Lower lobe of right lung (tissue), 2 donors: ENCODE data around the gene ANO2. TPM values are rescaled to one million over a fixed set of nuclear protein-coding genes. Genes with fewer than 3 reads are reported as not detected.

Experiments
- ATAC-seq, 2 donors: fragments of 200-7000 bp; cut with Tn5 transposase; one replicate each; pipeline ENCODE4 v1.9.1; 2020 to 2022; ENCODE audit warnings: mild to moderate bottlenecking in 2 of 2, moderate library complexity in 2 of 2
- DNase-seq: peaks from one replicate; pipeline ENCODE4 v3.0.0-alpha.2; 2020
- H3K27ac ChIP-seq: fragments of 200-600 bp; one replicate; pipeline ENCODE4 v1.8.0; 2022
- H3K27me3 ChIP-seq: fragments of 200-600 bp; one replicate; pipeline ENCODE4 v1.8.0; 2022; ENCODE audit warnings: low read depth
- H3K36me3 ChIP-seq: fragments of 200-600 bp; one replicate; pipeline ENCODE4 v1.8.0; 2022; ENCODE audit warnings: mild to moderate bottlenecking
- H3K4me1 ChIP-seq: fragments of 200-600 bp; one replicate; pipeline ENCODE4 v1.8.0; 2022
- H3K4me3 ChIP-seq: fragments of 200-600 bp; one replicate; pipeline ENCODE4 v1.8.0; 2022; ENCODE audit warnings: mild to moderate bottlenecking
- H3K9me3 ChIP-seq: fragments of 200-600 bp; one replicate; pipeline ENCODE4 v1.8.0; 2022
- CTCF ChIP-seq: fragments of 200-600 bp; IDR thresholded peaks from one replicate; pipeline ENCODE4 v1.8.0; 2022; ENCODE audit warnings: antibody characterized with exemption, mild to moderate bottlenecking
- intact Hi-C: fragments of 100-400 bp; cut with DNase I; formaldehyde crosslinking; loops from one replicate; pipeline ENCODE4 v1.11.0; 2022
- total RNA-seq: library from RNA; stranded (reverse); fragmentation: NEBNext Ultra II Directional; extraction: Animal tissue kit (Norgen Biotek cat#: 25700); gene quantifications from one replicate; pipeline ENCODE4 v1.2.1, GENCODE V29; 2021
- donor health status: DM: no; HTN: yes; CAD: no; lungs with severe emphysema.

ANO2 gene
- total RNA-seq, 1 donor from 2014 or later = 22.2 TPM

GRCh38 chr12:5776091-5776490, 169.0 kb downstream of the ANO2 start:
- TF ChIP-seq CTCF = no peak

DNA sequence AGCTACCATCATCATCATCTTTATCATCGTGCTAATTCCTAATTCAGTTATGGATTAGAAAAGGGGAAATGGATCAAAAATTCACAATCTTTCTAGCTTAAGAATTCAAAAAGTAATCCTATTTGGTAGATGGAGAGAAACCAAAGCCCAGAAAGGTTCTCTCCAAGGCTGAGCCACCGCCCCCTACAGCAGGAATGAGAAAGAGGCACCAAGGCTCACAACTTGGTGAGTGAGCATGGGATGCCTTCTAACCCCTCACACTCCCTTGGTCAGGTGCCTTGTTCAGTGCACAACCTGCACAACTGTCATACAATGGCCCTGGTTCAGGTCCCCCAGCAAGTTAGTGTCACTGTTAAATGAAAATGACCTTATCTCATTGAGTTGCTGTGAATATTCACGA, 171.5 kb downstream of the ANO2 start:
- no peaks in the 10 kb centered on the region for H3K36me3 ChIP-seq
- intact Hi-C loops = no loop called here
- no peak for DNase-seq

More at GRCh38 chr12:5776091-5776490, 169.0 kb downstream of the ANO2 start:
- Histone ChIP-seq H3K36me3 (no peaks in the 10 kb centered on the region), H3K4me1 (peaks cover 7% of the 10 kb centered on the region), H3K9me3 (no peaks in the 10 kb centered on the region), H3K4me3 (no peak overlapping the region), H3K27me3 (no peaks in the 10 kb centered on the region), H3K27ac (no peak overlapping the region)
- DNase-seq (no peak), ATAC-seq (no peak)
- intact Hi-C loops = no loop called here

DNA sequence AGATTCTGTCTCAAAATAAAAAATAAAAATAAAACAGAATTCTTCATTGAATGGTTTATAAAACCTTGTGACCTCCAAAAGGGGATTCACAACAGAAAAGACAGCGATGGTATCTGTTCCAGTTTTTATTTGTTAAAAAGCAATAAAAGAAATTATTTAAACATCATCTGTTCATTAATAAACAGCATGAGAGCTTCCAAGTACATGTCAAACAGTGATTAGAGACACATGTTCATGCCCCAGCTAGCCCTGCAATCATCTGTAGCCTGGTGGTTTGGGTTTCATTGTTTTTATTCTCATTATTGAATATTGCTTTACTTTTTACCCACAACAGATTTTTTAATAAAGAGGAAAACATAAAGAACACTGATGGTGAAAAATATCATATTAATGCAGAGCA, 173.3 kb downstream of the ANO2 start:
- no peak for TF ChIP-seq CTCF
- intact Hi-C loops = no loop called here
- Histone ChIP-seq H3K27ac (no peak overlapping the region), H3K36me3 (no peaks in the 10 kb centered on the region), H3K27me3 (no peaks in the 10 kb centered on the region), H3K9me3 (no peaks in the 10 kb centered on the region), H3K4me1 (peaks cover 21% of the 10 kb centered on the region), H3K4me3 (no peak overlapping the region)
- DNase-seq (no peak), ATAC-seq (no peak)

More for the DNA sequence above, 171.5 kb downstream of the ANO2 start:
- Histone ChIP-seq H3K4me3 (no peak overlapping the region), H3K4me1 (peaks cover 14% of the 10 kb centered on the region), H3K27ac (no peak overlapping the region), H3K27me3 (no peaks in the 10 kb centered on the region), H3K9me3 (no peaks in the 10 kb centered on the region)
- ATAC-seq = no peak
- TF ChIP-seq CTCF = no peak

GRCh38 chr12:5770727-5771126, 174.3 kb downstream of the ANO2 start:
- Histone ChIP-seq H3K27ac (no peak overlapping the region), H3K4me3 (no peak overlapping the region), H3K4me1 (peaks cover 21% of the 10 kb centered on the region), H3K9me3 (no peaks in the 10 kb centered on the region), H3K36me3 (no peaks in the 10 kb centered on the region), H3K27me3 (no peaks in the 10 kb centered on the region)
- intact Hi-C loops = no loop called here
- no peak for TF ChIP-seq CTCF
- no peak for DNase-seq
- no peak for ATAC-seq

DNA sequence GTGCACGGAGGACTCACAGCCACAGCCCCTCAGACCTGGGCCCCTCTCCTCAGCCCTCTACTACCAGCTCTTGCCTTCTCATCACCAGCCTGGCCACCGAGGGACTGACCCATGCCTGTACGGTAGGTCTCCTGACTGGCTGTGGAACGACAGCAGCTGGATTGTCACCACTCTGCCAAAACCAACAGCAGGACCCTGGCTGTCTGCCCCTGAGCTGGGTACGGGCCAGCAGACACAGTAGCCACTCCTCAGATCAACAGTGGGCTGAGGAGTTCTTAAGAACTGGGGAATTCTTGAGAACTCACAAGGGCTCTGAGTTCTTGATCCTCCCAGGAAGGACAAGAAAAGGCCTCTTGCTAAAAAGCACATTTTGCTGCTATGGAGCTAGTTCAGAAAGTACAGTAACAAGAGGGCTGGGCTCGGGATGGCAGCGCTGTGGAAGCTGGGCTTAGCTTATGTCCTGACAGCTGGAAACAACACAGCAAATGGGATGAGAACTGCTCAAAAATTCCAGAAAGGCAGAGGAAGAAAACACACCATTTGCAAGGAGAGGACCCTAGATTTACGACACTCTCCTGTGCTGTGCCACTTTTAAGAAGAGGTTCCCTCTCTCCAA, 176.4 kb downstream of the ANO2 start:
- H3K27me3 ChIP-seq = no peaks in the 10 kb centered on the region
- H3K9me3 ChIP-seq = no peaks in the 10 kb centered on the region
- no peak overlapping the region for H3K27ac ChIP-seq
- intact Hi-C loops = no loop called here
- no peaks in the 10 kb centered on the region for H3K36me3 ChIP-seq
- H3K4me1 ChIP-seq = peaks cover 21% of the 10 kb centered on the region
- H3K4me3 ChIP-seq = no peak overlapping the region
- TF ChIP-seq CTCF = no peak
- DNase-seq (peak; percentile 76), ATAC-seq (peak; percentile 87 to 88)
